ENCODE data around the gene JAM2. TPM values are rescaled to one million over a fixed set of nuclear protein-coding genes. Genes with fewer than 3 reads are reported as not detected.

The JAM2 gene
- total RNA-seq, 4 donors from 2014 or later, result 24.9 to 59.5 (median 38.2) TPM

DNA sequence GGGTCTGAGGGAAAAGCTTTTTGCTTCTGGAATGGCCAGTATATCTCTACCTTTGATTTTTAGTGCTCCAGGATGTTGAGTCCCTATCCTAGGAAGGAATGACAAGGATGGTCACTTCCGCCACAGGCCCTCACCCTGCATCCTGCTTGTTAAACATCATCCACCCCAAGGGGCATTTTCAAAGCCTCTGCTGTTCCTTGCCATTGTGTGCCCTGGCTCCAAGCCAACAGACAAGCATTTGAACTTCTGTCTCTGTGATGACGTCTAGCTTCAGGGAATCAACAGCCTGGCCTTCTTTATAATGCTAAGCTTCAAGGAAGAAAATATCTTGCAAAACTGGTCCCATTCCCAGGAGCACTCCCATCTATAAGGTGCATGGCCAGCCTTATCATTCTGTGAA, 12.3 kb upstream of the JAM2 start:
- H3K36me3 ChIP-seq, result no peaks in the 10 kb centered on the region
- 50 to 58% methylated on average over 2 of the region's 2 CpGs for WGBS, 2 donors (ENCODE audit: low coverage in 1 of 2)
- peak overlapping the region in 2 of 4 donors; percentile 26 to 39 for H3K27ac ChIP-seq
- H3K4me3 ChIP-seq, result no peak overlapping the region
- H3K9me3 ChIP-seq, result no peaks in the 10 kb centered on the region
- peaks cover 0 to 10% (median 0%) of the 10 kb centered on the region in 3 donors for H3K4me1 ChIP-seq
- no peaks in the 10 kb centered on the region for H3K27me3 ChIP-seq
- TF ChIP-seq CTCF (IDR thresholded peaks at IDR 0.05) (no peak), EP300 (IDR thresholded peaks at IDR 0.05) (no peak), POLR2AphosphoS5 (IDR thresholded peaks at IDR 0.05) (no peak), POLR2A (IDR thresholded peaks at IDR 0.05) (no peak)
- no peak for ATAC-seq

GRCh38 chr21:25632296-25632695, 6.8 kb upstream of the JAM2 start:
- TF ChIP-seq CTCF (IDR thresholded peaks at IDR 0.05) (no peak), POLR2A (IDR thresholded peaks at IDR 0.05) (no peak), EP300 (IDR thresholded peaks at IDR 0.05) (no peak), POLR2AphosphoS5 (IDR thresholded peaks at IDR 0.05) (no peak)
- no peak overlapping the region for H3K27ac ChIP-seq
- no peaks in the 10 kb centered on the region for H3K9me3 ChIP-seq
- no peaks in the 10 kb centered on the region for H3K27me3 ChIP-seq
- no peak for ATAC-seq
- 85 to 90% methylated on average over 2 of the region's 2 CpGs for WGBS, 2 donors (ENCODE audit: low coverage in 1 of 2)
- H3K36me3 ChIP-seq, result no peaks in the 10 kb centered on the region
- no peak overlapping the region for H3K4me3 ChIP-seq
- H3K4me1 ChIP-seq, result peaks cover 0 to under 1% (median 0%) of the 10 kb centered on the region in 3 donors

GRCh38 chr21:25635310-25635709, 3.7 kb upstream of the JAM2 start:
- Histone ChIP-seq H3K27ac (no peak overlapping the region), H3K4me3 (no peak overlapping the region), H3K4me1 (peaks cover 0 to 11% (median 4%) of the 10 kb centered on the region in 3 donors), H3K36me3 (no peaks in the 10 kb centered on the region), H3K9me3 (no peaks in the 10 kb centered on the region), H3K27me3 (no peaks in the 10 kb centered on the region)
- TF ChIP-seq CTCF (IDR thresholded peaks at IDR 0.05) (no peak), EP300 (IDR thresholded peaks at IDR 0.05) (no peak), POLR2A (IDR thresholded peaks at IDR 0.05) (no peak), POLR2AphosphoS5 (IDR thresholded peaks at IDR 0.05) (no peak)
- no peak for ATAC-seq
- WGBS, 2 donors (ENCODE audit: low coverage in 1 of 2), result 81% methylated on average over 7 to 8 of the region's 8 CpGs

- WGBS, 2 donors (ENCODE audit: low coverage in 1 of 2), result 88 to 100% methylated on average over 2 of the region's 2 CpGs
- no peaks in the 10 kb centered on the region for H3K27me3 ChIP-seq
- no peak overlapping the region for H3K4me3 ChIP-seq
- ATAC-seq, result no peak
- TF ChIP-seq EP300 (IDR thresholded peaks at IDR 0.05), result no peak
- no peak for TF ChIP-seq POLR2A (IDR thresholded peaks at IDR 0.05)
- no peak for TF ChIP-seq POLR2AphosphoS5 (IDR thresholded peaks at IDR 0.05)
- no peak for TF ChIP-seq CTCF (IDR thresholded peaks at IDR 0.05)
- H3K27ac ChIP-seq, result no peak overlapping the region
- H3K9me3 ChIP-seq, result no peaks in the 10 kb centered on the region
- no peaks in the 10 kb centered on the region for H3K36me3 ChIP-seq
- H3K4me1 ChIP-seq, result peaks cover 0 to 24% (median 4%) of the 10 kb centered on the region in 3 donors
Observed at GRCh38 chr21:25636727-25637126, 2.3 kb upstream of the JAM2 start.

- ATAC-seq, result no peak
- TF ChIP-seq POLR2AphosphoS5 (IDR thresholded peaks at IDR 0.05) (no peak), POLR2A (IDR thresholded peaks at IDR 0.05) (no peak), CTCF (IDR thresholded peaks at IDR 0.05) (no peak), EP300 (IDR thresholded peaks at IDR 0.05) (no peak)
- H3K27ac ChIP-seq, result peak overlapping the region; percentile 78 to 95 (median 94)
- peak overlapping the region; percentile 81 to 84 for H3K4me3 ChIP-seq
- no peaks in the 10 kb centered on the region for H3K9me3 ChIP-seq
- 28 to 38% methylated on average over 3 to 5 of the region's 5 CpGs for WGBS, 2 donors (ENCODE audit: low coverage in 1 of 2)
- H3K4me1 ChIP-seq, result peaks cover 0 to 27% (median 4%) of the 10 kb centered on the region in 3 donors
- peaks cover 0 to 5% of the 10 kb centered on the region in 2 donors for H3K36me3 ChIP-seq
- H3K27me3 ChIP-seq, result no peaks in the 10 kb centered on the region
Observed at GRCh38 chr21:25637851-25638659, 1.0 kb upstream of the JAM2 start.

All from gastroesophageal sphincter (tissue), 4 donors.